ENCODE measurements around the gene XAF1. TPM values are rescaled to one million over a fixed set of nuclear protein-coding genes. Genes with fewer than 3 reads are reported as not detected.
"Not testable (repeated sequence)": the region's sequence is repeated elsewhere in the genome, so short reads cannot be mapped to it uniquely, and the experiment has no call there.

Gene XAF1
- total RNA-seq, 2 experiments from 2014 or later: 15.0 to 19.0 TPM

DNA sequence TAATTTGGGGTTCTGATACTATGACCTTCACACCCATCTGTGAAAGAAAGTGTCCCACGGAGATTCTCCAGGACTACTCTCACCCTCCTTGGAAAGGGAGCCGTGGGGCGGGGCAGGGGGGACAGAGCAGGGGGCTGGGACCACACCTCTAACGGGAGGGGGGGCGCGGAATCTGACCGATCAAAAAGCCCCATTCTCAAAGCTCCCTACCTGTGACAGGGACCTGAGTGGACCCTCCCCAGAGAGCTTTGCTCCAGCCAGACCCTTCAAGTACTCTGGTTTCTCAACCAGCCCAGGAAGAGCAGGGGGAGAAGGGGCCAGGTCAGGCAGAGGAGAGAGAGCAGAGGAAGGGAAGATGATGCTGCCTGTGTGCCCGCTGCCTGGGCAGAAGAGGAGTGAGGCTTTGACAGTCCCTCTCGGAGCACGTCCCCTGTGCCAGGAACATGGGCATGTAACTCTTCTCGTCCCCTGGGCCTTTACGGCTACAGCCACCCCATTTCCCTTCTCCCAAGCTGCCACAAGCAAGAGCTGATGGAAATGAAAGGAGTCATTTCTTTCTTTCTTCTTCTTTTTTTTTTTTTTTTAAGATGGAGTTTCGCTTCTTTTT is 682 bp downstream of the XAF1 start:
- CTCF ChIA-PET: interaction anchor here (1.3 to 1.4 kb wide), 3 partner anchors 87 to 283 kb away, joined by 3 to 4 read pairs (median 3); no protein-coding TSS in a partner anchor
- Mint-ChIP-seq H3K4me1 (ENCODE audit: low read depth) (peaks cover 53% of the 10 kb centered on the region), H3K9me3 (no peaks in the 10 kb centered on the region), H3K36me3 (ENCODE audit: low read depth) (peaks cover 43% of the 10 kb centered on the region), H3K27ac (peak overlapping the region; percentile 84), H3K4me3 (peak overlapping the region; percentile 93), H3K27me3 (ENCODE audit: low read depth) (no peaks in the 10 kb centered on the region)
- intact Hi-C loops (cut with micrococcal nuclease): loop anchor here (5.0 kb wide), 2 partner anchors 89 to 104 kb away; partner anchors contain the start of genes C17orf100 and MED31
- peak; percentile 23 for DNase-seq

DNA sequence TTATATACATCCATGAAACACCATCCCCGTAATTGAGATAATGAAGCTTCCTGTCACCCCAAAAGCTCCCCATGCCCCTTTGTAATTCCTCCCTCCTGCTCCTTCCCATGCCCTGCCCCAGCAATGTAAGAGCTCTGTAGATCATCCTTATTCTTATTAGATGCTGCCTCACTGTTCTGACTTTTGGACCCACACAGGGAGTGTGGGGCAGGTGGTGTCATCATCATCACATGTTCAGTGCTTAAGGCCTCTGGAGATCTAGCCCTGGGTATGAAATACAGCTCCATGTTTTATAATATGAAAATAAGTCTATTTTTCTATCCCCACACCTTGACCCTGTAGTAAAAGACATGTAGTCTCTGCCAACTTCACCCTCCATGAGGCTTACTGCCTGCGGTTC is 1.9 kb downstream of the XAF1 start:
- intact Hi-C loops (cut with micrococcal nuclease): loop anchor here (5.0 kb wide), 2 partner anchors 90 to 105 kb away; partner anchors contain the start of genes C17orf100 and MED31
- no peaks in the 10 kb centered on the region for H3K27me3 Mint-ChIP-seq (ENCODE audit: low read depth)
- no peak for DNase-seq
- H3K4me3 Mint-ChIP-seq: peak overlapping the region; percentile 38
- peaks cover 54% of the 10 kb centered on the region for H3K36me3 Mint-ChIP-seq (ENCODE audit: low read depth)
- CTCF ChIA-PET: interaction anchor here (0.8 to 1.4 kb wide), 2 partner anchors 86 to 91 kb away, joined by 4 read pairs; no protein-coding TSS in a partner anchor
- H3K4me1 Mint-ChIP-seq (ENCODE audit: low read depth): peaks cover 44% of the 10 kb centered on the region
- H3K27ac Mint-ChIP-seq: no peak overlapping the region
- no peaks in the 10 kb centered on the region for H3K9me3 Mint-ChIP-seq

- DNase-seq: no peak
- Mint-ChIP-seq H3K27ac (no peak overlapping the region), H3K9me3 (peaks cover 9% of the 10 kb centered on the region), H3K4me1 (ENCODE audit: low read depth) (peaks cover 13% of the 10 kb centered on the region), H3K27me3 (ENCODE audit: low read depth) (no peaks in the 10 kb centered on the region), H3K36me3 (ENCODE audit: low read depth) (peaks cover 87% of the 10 kb centered on the region), H3K4me3 (no peak overlapping the region)
- intact Hi-C loops (cut with micrococcal nuclease): no loop called here
- CTCF ChIA-PET: no interaction called here
These were observed 5.9 kb downstream of the XAF1 start for GRCh38 chr17:6761779-6762178.

DNA sequence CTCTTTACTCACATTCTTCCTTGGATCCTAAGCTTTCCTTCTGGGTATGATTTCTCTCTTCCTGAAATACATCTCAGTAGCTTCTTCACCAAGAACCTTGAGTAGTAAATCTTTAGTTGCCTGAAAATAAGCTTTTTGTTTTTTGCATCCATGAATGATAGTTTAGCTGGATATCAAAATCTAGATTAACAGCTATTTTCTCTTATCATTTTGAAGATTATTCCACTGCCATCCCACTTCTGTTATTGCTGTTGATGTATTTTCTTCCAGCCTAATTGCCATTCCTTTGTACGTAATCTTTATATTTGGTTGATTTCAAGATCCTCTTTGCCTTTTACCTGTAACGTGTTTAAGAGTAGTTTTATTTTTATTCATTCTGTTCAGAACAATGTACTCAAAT is 12.6 kb downstream of the XAF1 start:
- no peak overlapping the region for H3K27ac Mint-ChIP-seq
- no peaks in the 10 kb centered on the region for H3K27me3 Mint-ChIP-seq (ENCODE audit: low read depth)
- DNase-seq: no peak
- CTCF ChIA-PET: no interaction called here
- peaks cover 92% of the 10 kb centered on the region for H3K36me3 Mint-ChIP-seq (ENCODE audit: low read depth)
- intact Hi-C loops (cut with micrococcal nuclease): no loop called here
- H3K4me3 Mint-ChIP-seq: no peak overlapping the region
- H3K4me1 Mint-ChIP-seq (ENCODE audit: low read depth): no peaks in the 10 kb centered on the region
- peaks cover 42% of the 10 kb centered on the region for H3K9me3 Mint-ChIP-seq

GRCh38 chr17:6772016-6772415 is 16.2 kb downstream of the XAF1 start:
- no peak overlapping the region for H3K27ac Mint-ChIP-seq
- H3K27me3 Mint-ChIP-seq (ENCODE audit: low read depth): peaks cover 13% of the 10 kb centered on the region
- no peak for DNase-seq
- H3K4me1 Mint-ChIP-seq (ENCODE audit: low read depth): peaks cover 3% of the 10 kb centered on the region
- intact Hi-C loops (cut with micrococcal nuclease): no loop called here
- CTCF ChIA-PET: no interaction called here
- peaks cover 75% of the 10 kb centered on the region for H3K36me3 Mint-ChIP-seq (ENCODE audit: low read depth)
- peaks cover 49% of the 10 kb centered on the region for H3K9me3 Mint-ChIP-seq
- no peak overlapping the region for H3K4me3 Mint-ChIP-seq

GRCh38 chr17:6774906-6775305 is 19.1 kb downstream of the XAF1 start:
- peaks cover 48% of the 10 kb centered on the region for H3K36me3 Mint-ChIP-seq (ENCODE audit: low read depth)
- H3K27ac Mint-ChIP-seq; H3K4me3 Mint-ChIP-seq; intact Hi-C loops (cut with micrococcal nuclease); DNase-seq; CTCF ChIA-PET; H3K4me1 Mint-ChIP-seq (ENCODE audit: low read depth): not testable (repeated sequence)
- peaks cover 32% of the 10 kb centered on the region for H3K9me3 Mint-ChIP-seq
- H3K27me3 Mint-ChIP-seq (ENCODE audit: low read depth): peaks cover 35% of the 10 kb centered on the region

GRCh38 chr17:6775871-6776405 is 20.1 kb downstream of the XAF1 start, which contains the start of gene FBXO39:
Gene FBXO39, plus strand, starts transcription at chr17:6776215. Its CDS starts 3,654 bp downstream, at chr17:6779869.
- Mint-ChIP-seq H3K27me3 (ENCODE audit: low read depth) (peaks cover 39% of the 10 kb centered on the region), H3K4me3 (no peak within 1 kb of the TSS), H3K9me3 (peaks cover 31% of the 10 kb centered on the region), H3K36me3 (ENCODE audit: low read depth) (peaks cover 39% of the 10 kb centered on the region), H3K27ac (no peak within 1 kb of the TSS), H3K4me1 (ENCODE audit: low read depth) (peaks cover 3% of the 10 kb centered on the region)
- intact Hi-C loops (cut with micrococcal nuclease): no loop called here
- DNase-seq: no peak
- CTCF ChIA-PET: no interaction called here

GRCh38 chr17:6779411-6779810 is 23.6 kb downstream of the XAF1 start:
- intact Hi-C loops (cut with micrococcal nuclease): no loop called here
- DNase-seq: no peak

DNA sequence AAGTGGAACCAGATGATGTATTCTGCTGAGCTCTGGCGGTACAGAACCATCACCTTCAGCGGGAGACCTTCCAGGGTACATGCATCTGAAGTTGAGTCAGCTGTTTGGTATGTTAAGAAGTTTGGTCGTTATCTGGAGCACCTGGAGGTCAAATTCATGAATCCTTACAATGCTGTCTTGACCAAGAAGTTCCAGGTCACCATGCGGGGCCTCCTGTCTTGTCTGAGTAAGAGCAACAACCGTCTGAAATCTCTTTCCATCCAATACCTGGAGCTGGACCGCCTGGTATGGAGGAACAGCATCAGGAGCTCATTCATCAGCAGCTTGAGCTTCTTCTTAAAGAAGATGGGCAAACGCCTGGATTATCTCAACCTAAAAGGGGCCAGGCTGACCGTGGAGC is 24.2 kb downstream of the XAF1 start:
- intact Hi-C loops (cut with micrococcal nuclease): no loop called here
- H3K27me3 Mint-ChIP-seq (ENCODE audit: low read depth): peaks cover 54% of the 10 kb centered on the region
- DNase-seq: no peak
- H3K9me3 Mint-ChIP-seq: peaks cover 7% of the 10 kb centered on the region
- H3K4me3 Mint-ChIP-seq: no peak overlapping the region
- H3K27ac Mint-ChIP-seq: no peak overlapping the region
- peaks cover 3% of the 10 kb centered on the region for H3K36me3 Mint-ChIP-seq (ENCODE audit: low read depth)
- CTCF ChIA-PET: no interaction called here
- peaks cover 3% of the 10 kb centered on the region for H3K4me1 Mint-ChIP-seq (ENCODE audit: low read depth)

More at GRCh38 chr17:6779411-6779810, 23.6 kb downstream of the XAF1 start:
- peaks cover 12% of the 10 kb centered on the region for H3K9me3 Mint-ChIP-seq
- H3K4me1 Mint-ChIP-seq (ENCODE audit: low read depth): peaks cover 3% of the 10 kb centered on the region
- CTCF ChIA-PET: no interaction called here
- peaks cover 6% of the 10 kb centered on the region for H3K36me3 Mint-ChIP-seq (ENCODE audit: low read depth)
- H3K27me3 Mint-ChIP-seq (ENCODE audit: low read depth): peaks cover 55% of the 10 kb centered on the region
- H3K4me3 Mint-ChIP-seq: no peak overlapping the region
- no peak overlapping the region for H3K27ac Mint-ChIP-seq

GRCh38 chr17:6780886-6781285 is 25.0 kb downstream of the XAF1 start:
- H3K4me1 Mint-ChIP-seq (ENCODE audit: low read depth): peaks cover 6% of the 10 kb centered on the region
- CTCF ChIA-PET: interaction anchor here (0.7 kb wide), 1 partner anchor 114 kb away, joined by 3 read pairs; no protein-coding TSS in a partner anchor
- no peak for DNase-seq
- H3K27me3 Mint-ChIP-seq (ENCODE audit: low read depth): peaks cover 56% of the 10 kb centered on the region
- no peak overlapping the region for H3K4me3 Mint-ChIP-seq
- no peak overlapping the region for H3K27ac Mint-ChIP-seq
- no peaks in the 10 kb centered on the region for H3K36me3 Mint-ChIP-seq (ENCODE audit: low read depth)
- peaks cover 4% of the 10 kb centered on the region for H3K9me3 Mint-ChIP-seq
- intact Hi-C loops (cut with micrococcal nuclease): no loop called here

- peaks cover 55% of the 10 kb centered on the region for H3K27me3 Mint-ChIP-seq (ENCODE audit: low read depth)
- no peak for DNase-seq
- no peak overlapping the region for H3K27ac Mint-ChIP-seq
- H3K4me1 Mint-ChIP-seq (ENCODE audit: low read depth): peaks cover 3% of the 10 kb centered on the region
- CTCF ChIA-PET: no interaction called here
- no peak overlapping the region for H3K4me3 Mint-ChIP-seq
- H3K36me3 Mint-ChIP-seq (ENCODE audit: low read depth): no peaks in the 10 kb centered on the region
- intact Hi-C loops (cut with micrococcal nuclease): no loop called here
- H3K9me3 Mint-ChIP-seq: peaks cover 4% of the 10 kb centered on the region
These were observed 26.4 kb downstream of the XAF1 start for GRCh38 chr17:6782244-6782643.

GRCh38 chr17:6786618-6787017 is 30.8 kb downstream of the XAF1 start:
- DNase-seq: no peak
- peaks cover 45% of the 10 kb centered on the region for H3K27me3 Mint-ChIP-seq (ENCODE audit: low read depth)
- no peak overlapping the region for H3K27ac Mint-ChIP-seq
- no peak overlapping the region for H3K4me3 Mint-ChIP-seq
- no peaks in the 10 kb centered on the region for H3K36me3 Mint-ChIP-seq (ENCODE audit: low read depth)
- CTCF ChIA-PET: interaction anchor here (0.7 kb wide), 1 partner anchor 120 kb away, joined by 3 read pairs; no protein-coding TSS in a partner anchor
- H3K4me1 Mint-ChIP-seq (ENCODE audit: low read depth): peaks cover 3% of the 10 kb centered on the region
- H3K9me3 Mint-ChIP-seq: no peaks in the 10 kb centered on the region
- intact Hi-C loops (cut with micrococcal nuclease): no loop called here
